Astrocyte (in vitro differentiated cells and primary cell): ENCODE measurements around the gene MREG.

Source experiments
- EZH2 ChIP-seq: IDR thresholded peaks from 2 replicates; pipeline ENCODE4 v1.6.1; 2012; ENCODE audit warnings: mild to moderate bottlenecking, low read length, inconsistent platforms; ENCODE audit not compliant: insufficient read depth
- TF ChIP-seq, protein P1 (sequence below): IDR thresholded peaks from 2 replicates; pipeline ENCODE4 v1.5.1; 2011; ENCODE audit warnings: low read depth, mild to moderate bottlenecking, inconsistent platforms, low read length, moderate library complexity; ENCODE audit not compliant: insufficient read depth

DNA sequence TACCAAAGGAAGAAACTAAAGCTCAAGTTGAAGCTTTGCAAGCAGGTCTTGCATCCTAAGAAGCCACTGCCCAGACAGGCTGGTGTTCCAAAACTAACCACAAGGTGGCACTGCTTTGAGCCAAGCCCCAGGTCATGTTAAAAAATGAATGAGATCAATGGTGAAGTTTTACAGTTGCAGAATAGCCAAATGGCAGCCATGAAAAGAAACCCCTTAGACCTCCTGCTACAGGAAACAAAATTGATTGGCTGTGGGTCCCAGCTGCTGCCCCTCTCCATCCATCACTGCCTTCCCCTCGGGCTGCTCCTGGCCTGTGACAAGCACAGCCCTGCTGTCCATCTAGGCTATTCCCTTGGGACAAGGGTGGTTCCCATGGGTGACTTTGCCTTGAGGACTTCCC, 20.7 kb upstream of the MREG start:
- no peak for TF ChIP-seq EZH2
- TF ChIP-seq, protein P1, sequence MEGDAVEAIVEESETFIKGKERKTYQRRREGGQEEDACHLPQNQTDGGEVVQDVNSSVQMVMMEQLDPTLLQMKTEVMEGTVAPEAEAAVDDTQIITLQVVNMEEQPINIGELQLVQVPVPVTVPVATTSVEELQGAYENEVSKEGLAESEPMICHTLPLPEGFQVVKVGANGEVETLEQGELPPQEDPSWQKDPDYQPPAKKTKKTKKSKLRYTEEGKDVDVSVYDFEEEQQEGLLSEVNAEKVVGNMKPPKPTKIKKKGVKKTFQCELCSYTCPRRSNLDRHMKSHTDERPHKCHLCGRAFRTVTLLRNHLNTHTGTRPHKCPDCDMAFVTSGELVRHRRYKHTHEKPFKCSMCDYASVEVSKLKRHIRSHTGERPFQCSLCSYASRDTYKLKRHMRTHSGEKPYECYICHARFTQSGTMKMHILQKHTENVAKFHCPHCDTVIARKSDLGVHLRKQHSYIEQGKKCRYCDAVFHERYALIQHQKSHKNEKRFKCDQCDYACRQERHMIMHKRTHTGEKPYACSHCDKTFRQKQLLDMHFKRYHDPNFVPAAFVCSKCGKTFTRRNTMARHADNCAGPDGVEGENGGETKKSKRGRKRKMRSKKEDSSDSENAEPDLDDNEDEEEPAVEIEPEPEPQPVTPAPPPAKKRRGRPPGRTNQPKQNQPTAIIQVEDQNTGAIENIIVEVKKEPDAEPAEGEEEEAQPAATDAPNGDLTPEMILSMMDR: peak; percentile 98
